A549 (cell line): ENCODE results near the gene ZFAND6. TPM values are rescaled to one million over a fixed set of nuclear protein-coding genes. Genes with fewer than 3 reads are reported as not detected.

Source experiments
- ATAC-seq, 2 experiments: fragments of 200-7000 bp in 1 of 2; fragments of >200 bp in 1 of 2; cut with Nextera tagmentation in 1 of 2; cut with Tn5 transposase in 1 of 2; 3 replicates each; pipeline versions ENCODE4 v1.8.0 to v1.9.1; 2018 to 2020; ENCODE audit warnings: mild to moderate bottlenecking in 1 of 2, moderate library complexity in 1 of 2
- CTCF ChIA-PET: fragments of 300-600 bp; sonication (Branson Sonifier 250); formaldehyde crosslinking; extraction: SDS; loops from one replicate; lab custom pipeline; 2021; ENCODE audit warnings: antibody characterized with exemption, inconsistent platforms; lab: Yijun Ruan, JAX
- POLR2A ChIA-PET: fragments of 350-600 bp; formaldehyde crosslinking; extraction: SDS; loops from one replicate; lab custom pipeline; 2021; ENCODE audit warnings: antibody characterized with exemption, inconsistent platforms; lab: Yijun Ruan, JAX
- DNase-seq, 2 experiments: peaks; one replicate each; pipeline versions ENCODE4 v3.0.0 to v3.0.0-alpha.2; 2011 to 2016; ENCODE audit warnings: low read depth in 1 of 2, low spot score in 1 of 2
- FAIRE-seq: peaks from 2 replicates; lab custom pipeline; 2011; peaks lifted over from hg19 to GRCh38; lab: Jason Lieb, UNC
- H3K27ac ChIP-seq, 2 experiments: fragments of >200 bp; sonication (Bioruptor Twin); formaldehyde crosslinking; 3 replicates each; pipeline ENCODE4 v1.5.1; 2016 to 2017
- H3K4me1 ChIP-seq: fragments of >200 bp; sonication (Bioruptor Twin); formaldehyde crosslinking; 3 replicates; pipeline ENCODE4 v1.6.1; 2016
- H3K4me2 ChIP-seq: fragments of >200 bp; sonication (Bioruptor Twin); formaldehyde crosslinking; 3 replicates; pipeline ENCODE4 v1.6.1; 2016
- H3K4me3 ChIP-seq: fragments of >200 bp; sonication (Bioruptor Twin); formaldehyde crosslinking; 3 replicates; pipeline ENCODE4 v1.5.1; 2016
- H3K9me3 ChIP-seq: fragments of >200 bp; sonication (Bioruptor Twin); formaldehyde crosslinking; 3 replicates; pipeline ENCODE4 v1.6.1; 2016
- E2F6 ChIP-seq: IDR thresholded peaks from 2 replicates; pipeline ENCODE4 v1.6.1; 2012; ENCODE audit warnings: low read depth, borderline replicate concordance
- EHF ChIP-seq: fragments of 250-450 bp; sonication (Bioruptor Pico); IDR thresholded peaks from 2 replicates; pipeline ENCODE4 v1.5.0; 2020; ENCODE audit warnings: mild to moderate bottlenecking
- EP300 ChIP-seq, 2 experiments: fragments of >200 bp; sonication (Bioruptor Twin); formaldehyde crosslinking; IDR thresholded peaks; 2 replicates in 1 of 2; 3 replicates in 1 of 2; pipeline ENCODE4 v1.6.1; 2016 to 2017
- ESRRA ChIP-seq: fragments of 150-350 bp; IDR thresholded peaks from 2 replicates; pipeline ENCODE4 v1.6.1; 2014; ENCODE audit warnings: mild to moderate bottlenecking, low read length, borderline replicate concordance
- FOSB ChIP-seq: fragments of 250-450 bp; sonication (Bioruptor Pico); IDR thresholded peaks from 2 replicates; pipeline ENCODE4 v1.5.0; 2020; ENCODE audit warnings: mild to moderate bottlenecking, moderate library complexity
- FOSL2 ChIP-seq, 2 experiments: fragments of 450-650 bp in 1 of 2; fragments of >200 bp in 1 of 2; sonication (Bioruptor Twin) in 1 of 2; formaldehyde crosslinking; IDR thresholded peaks; 2 replicates each; pipeline versions ENCODE4 v1.5.0 to v1.6.1; 2016 to 2020; ENCODE audit warnings: mild to moderate bottlenecking in 1 of 2, moderate library complexity in 1 of 2
- FOXS1 ChIP-seq: fragments of 250-450 bp; sonication (Bioruptor Pico); IDR thresholded peaks from 2 replicates; pipeline ENCODE4 v1.5.0; 2020; ENCODE audit warnings: mild to moderate bottlenecking, moderate library complexity
- GATA3 ChIP-seq: IDR thresholded peaks from 2 replicates; pipeline ENCODE4 v1.6.1; 2012; ENCODE audit warnings: borderline replicate concordance
- HDAC2 ChIP-seq: fragments of 200-600 bp; sonication (generic); IDR thresholded peaks from 2 replicates; pipeline ENCODE4 v1.6.1; 2016
- HES2 ChIP-seq: fragments of >200 bp; sonication (Bioruptor Twin); formaldehyde crosslinking; IDR thresholded peaks from 2 replicates; pipeline ENCODE4 v1.6.1; 2016
- HMGXB4 ChIP-seq: fragments of 250-450 bp; sonication (Bioruptor Pico); IDR thresholded peaks from 2 replicates; pipeline ENCODE4 v1.5.0; 2021; ENCODE audit warnings: mild to moderate bottlenecking, moderate library complexity, borderline replicate concordance
- HOXA7 ChIP-seq: fragments of 250-450 bp; sonication (Bioruptor Pico); IDR thresholded peaks from 2 replicates; pipeline ENCODE4 v1.5.0; 2020; ENCODE audit warnings: mild to moderate bottlenecking, moderate library complexity
- HOXB13 ChIP-seq: fragments of 250-450 bp; sonication (Bioruptor Pico); IDR thresholded peaks from 2 replicates; pipeline ENCODE4 v1.5.0; 2020; ENCODE audit warnings: low read depth, mild to moderate bottlenecking, moderate library complexity
- KDM5A ChIP-seq: fragments of 200-600 bp; sonication (generic); IDR thresholded peaks from 2 replicates; pipeline ENCODE4 v1.6.1; 2016; ENCODE audit warnings: antibody characterized with exemption, mild to moderate bottlenecking
- POLR2A ChIP-seq: IDR thresholded peaks from 2 replicates; pipeline ENCODE4 v1.6.1; 2012; ENCODE audit warnings: mild to moderate bottlenecking, low read length
- RARB ChIP-seq: fragments of 250-450 bp; sonication (Bioruptor Pico); IDR thresholded peaks from 2 replicates; pipeline ENCODE4 v1.8.0; 2021; ENCODE audit warnings: mild to moderate bottlenecking, moderate library complexity
- SREBF2 ChIP-seq: fragments of 450-650 bp; IDR thresholded peaks from 2 replicates; pipeline ENCODE4 v1.6.1; 2014; ENCODE audit warnings: mild to moderate bottlenecking, moderate library complexity
- USF2 ChIP-seq: fragments of 450-650 bp; IDR thresholded peaks from 2 replicates; pipeline ENCODE4 v1.6.1; 2014; ENCODE audit warnings: antibody characterized with exemption
- ZNF302 ChIP-seq: fragments of 250-450 bp; sonication (Bioruptor Pico); IDR thresholded peaks from 2 replicates; pipeline ENCODE4 v1.9.0; 2021; ENCODE audit warnings: inconsistent platforms, mild to moderate bottlenecking, moderate library complexity
- WGBS: methylation state at CpG from one replicate; pipeline ENCODE4 v1.1.6; 2017; ENCODE audit errors: missing lambda C conversion rate; 5-methylcytosine and 5-hydroxymethylcytosine counted together
- polyA plus RNA-seq, 4 experiments: library from polyadenylated mRNA; depleted of rRNA in 3 of 4; stranded (reverse); fragments of >200 nt; fragmentation: RNase III in 1 of 4; extraction: RNeasy Plus Mini Kit Qiagen cat#74134 plus additional on column Dnase treatment in 1 of 4; gene quantifications; 2 replicates in 3 of 4; 3 replicates in 1 of 4; pipeline ENCODE4 v1.2.3, GENCODE V29; 2011 to 2017
- TF ChIP-seq, protein P1 (sequence below): IDR thresholded peaks from 2 replicates; pipeline ENCODE4 v1.6.1; 2012

Gene ZFAND6
- polyA plus RNA-seq, 2 of the 4 experiments (the other 2 are of a cell fraction), result 152 to 307 TPM

- Histone ChIP-seq H3K4me2 (no peak overlapping the region), H3K4me1 (no peaks in the 10 kb centered on the region), H3K4me3 (no peak overlapping the region), H3K27ac (no peak overlapping the region), H3K9me3 (no peaks in the 10 kb centered on the region)
- POLR2A ChIA-PET, result no interaction called here
- no peak for ATAC-seq
- no peak for TF ChIP-seq E2F6
- no peak for FAIRE-seq
- CTCF ChIA-PET, result interaction anchor here (0.9 to 2.0 kb wide), 3 partner anchors 9 to 33 kb away, joined by 3 to 5 read pairs (median 5); no protein-coding TSS in a partner anchor
- DNase-seq, result no peak
- WGBS, result 81% methylated on average over 3 of the region's 3 CpGs
Observed at GRCh38 chr15:80026310-80026709, 33.2 kb upstream of the ZFAND6 start.

- WGBS, result 88% methylated on average over 4 of the region's 4 CpGs
- ATAC-seq, result no peak
- no peak for TF ChIP-seq ZNF302 (CRISPR knock-in tag)
- no peak for TF ChIP-seq GATA3
Observed at GRCh38 chr15:80026754-80027153, 32.7 kb upstream of the ZFAND6 start.

GRCh38 chr15:80028937-80029336 is 30.5 kb upstream of the ZFAND6 start:
- ChIA-PET CTCF (interaction anchor here (0.7 to 1.8 kb wide), 7 partner anchors 11 to 705 kb away, joined by 3 to 6 read pairs (median 3); no protein-coding TSS in a partner anchor), POLR2A (no interaction called here)
- Histone ChIP-seq H3K4me2 (no peak overlapping the region), H3K4me1 (peaks cover 16% of the 10 kb centered on the region), H3K9me3 (no peaks in the 10 kb centered on the region), H3K27ac (no peak overlapping the region), H3K4me3 (no peak overlapping the region)
- FAIRE-seq, result no peak
- TF ChIP-seq E2F6, result no peak
- TF ChIP-seq RARB (CRISPR knock-in tag), result no peak
- TF ChIP-seq HMGXB4, result no peak
- no peak for TF ChIP-seq HOXB13 (CRISPR knock-in tag)
- TF ChIP-seq HDAC2, result no peak
- DNase-seq, result no peak
- ATAC-seq, result no peak
- 81% methylated on average over 2 of the region's 2 CpGs for WGBS

More at GRCh38 chr15:80026754-80027153, 32.7 kb upstream of the ZFAND6 start:
- ChIA-PET POLR2A (no interaction called here), CTCF (interaction anchor here (0.9 to 2.0 kb wide), 3 partner anchors 9 to 33 kb away, joined by 3 to 5 read pairs (median 5); no protein-coding TSS in a partner anchor)
- FAIRE-seq (no peak), DNase-seq (no peak)
- H3K4me3 ChIP-seq, result no peak overlapping the region
- H3K9me3 ChIP-seq, result no peaks in the 10 kb centered on the region
- H3K4me2 ChIP-seq, result no peak overlapping the region
- H3K4me1 ChIP-seq, result no peaks in the 10 kb centered on the region
- no peak overlapping the region for H3K27ac ChIP-seq

DNA sequence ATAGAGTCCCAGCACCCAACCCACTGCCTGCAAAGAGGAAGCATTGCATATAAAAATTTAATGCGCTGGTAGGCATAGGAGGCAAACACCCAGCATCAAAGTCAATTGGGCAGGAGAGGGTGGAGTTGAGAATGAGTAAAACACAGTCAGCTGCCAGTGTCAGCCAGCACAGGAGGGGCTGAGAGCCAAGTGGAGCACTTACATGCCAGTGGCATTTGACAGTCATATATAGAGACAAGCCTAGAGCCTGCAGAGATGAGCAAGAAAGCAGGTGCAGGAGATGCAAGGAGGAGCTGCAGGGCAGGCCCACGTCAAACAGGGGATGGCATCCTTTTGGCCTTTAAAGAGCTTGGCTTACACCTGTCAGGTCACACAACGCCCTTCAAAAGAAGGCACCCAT is 27.6 kb upstream of the ZFAND6 start:
- POLR2A ChIA-PET, result interaction anchor here (0.6 kb wide), 1 partner anchor 15 kb away, joined by 4 read pairs; no protein-coding TSS in a partner anchor
- Histone ChIP-seq H3K4me3 (no peak overlapping the region), H3K4me2 (no peak overlapping the region; the same call in 2 of the 3 replicates), H3K4me1 (peaks cover 16% of the 10 kb centered on the region), H3K27ac (peak overlapping the region in 1 of 2 experiments; percentile 48; a peak in 1 of 6 replicates), H3K9me3 (no peaks in the 10 kb centered on the region)
- no peak for TF ChIP-seq SREBF2
- CTCF ChIA-PET, result interaction anchor here (0.6 to 2.2 kb wide), 8 partner anchors 10 to 136 kb away, joined by 3 to 5 read pairs (median 3); no protein-coding TSS in a partner anchor
- FAIRE-seq (no peak), DNase-seq (no peak), ATAC-seq (no peak)
- WGBS, result 75% methylated on average over 3 of the region's 3 CpGs

DNA sequence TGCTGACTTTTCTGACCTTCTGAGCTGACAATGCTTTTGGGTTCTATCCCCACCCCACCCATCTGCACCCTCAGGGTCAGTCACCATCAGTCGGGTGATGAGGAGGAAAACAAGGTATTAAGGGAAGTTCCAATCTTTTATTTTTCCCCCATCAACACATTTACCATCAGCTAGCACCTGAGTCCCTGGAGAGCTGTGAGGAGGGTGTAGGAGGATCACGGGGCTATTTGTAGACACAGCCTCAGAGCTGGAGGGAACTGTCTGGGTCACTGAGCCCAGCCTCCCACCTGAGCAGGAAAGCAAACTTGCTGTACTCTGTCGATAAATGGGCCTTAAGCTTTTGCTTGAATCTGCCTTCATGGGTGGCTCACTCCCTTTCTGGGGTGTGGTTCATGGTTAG is 24.8 kb upstream of the ZFAND6 start:
- FAIRE-seq (no peak), ATAC-seq (no peak), DNase-seq (no peak)
- 81% methylated on average over 3 of the region's 3 CpGs for WGBS
- Histone ChIP-seq H3K9me3 (no peaks in the 10 kb centered on the region), H3K4me1 (peaks cover 16% of the 10 kb centered on the region), H3K27ac (no peak overlapping the region; a peak in 2 of 6 replicates), H3K4me2 (no peak overlapping the region), H3K4me3 (no peak overlapping the region)
- ChIA-PET CTCF (interaction anchor here (0.9 to 1.6 kb wide), 2 partner anchors 27 to 138 kb away, joined by 3 read pairs; no protein-coding TSS in a partner anchor), POLR2A (interaction anchor here (1.1 kb wide), 1 partner anchor 25 kb away, joined by 3 read pairs; the partner anchor contains the start of gene ZFAND6)
- TF ChIP-seq SREBF2 (no peak), ESRRA (no peak), EP300 (IDR thresholded peaks at IDR 0.05) (no peak), KDM5A (no peak), GATA3 (no peak), FOSB (CRISPR knock-in tag) (no peak), HOXA7 (CRISPR knock-in tag) (no peak), HES2 (no peak), EHF (CRISPR knock-in tag) (no peak), FOXS1 (no peak), FOSL2 (IDR thresholded peaks at IDR 0.05) (no peak), FOSL2 (CRISPR knock-in tag; IDR thresholded peaks at IDR 0.05) (no peak), USF2 (no peak), POLR2A (no peak)
- TF ChIP-seq, protein P1, sequence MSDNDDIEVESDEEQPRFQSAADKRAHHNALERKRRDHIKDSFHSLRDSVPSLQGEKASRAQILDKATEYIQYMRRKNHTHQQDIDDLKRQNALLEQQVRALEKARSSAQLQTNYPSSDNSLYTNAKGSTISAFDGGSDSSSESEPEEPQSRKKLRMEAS, result no peak
